Muscle of back (tissue), 11 donors: Measurements from ENCODE around the gene INA. TPM values are rescaled to one million over a fixed set of nuclear protein-coding genes. Genes with fewer than 3 reads are reported as not detected.

Experiments used
- DNase-seq, 3 donors: peaks; one replicate each; pipeline versions ENCODE4 v3.0.0 to v3.0.0-alpha.2; 2013
- polyA plus RNA-seq, 10 donors: library from polyadenylated mRNA; unstranded; fragments of 120-200 nt; gene quantifications; one replicate each; pipeline ENCODE4 v1.2.1, GENCODE V29; 2013; ENCODE audit not compliant: insufficient read length in 10 of 10

The INA gene
- polyA plus RNA-seq, 10 donors: 0.08 to 0.77 (median 0.19) TPM

GRCh38 chr10:103273041-103273441, 3.9 kb upstream of the INA start:
- DNase-seq: peak in 1 of 3 donors; percentile 91

GRCh38 chr10:103276251-103276895, 565 bp upstream of the INA start:
- DNase-seq: peak in 1 of 3 donors; percentile 3

GRCh38 chr10:103277713-103278536, 987 bp downstream of the INA start:
- DNase-seq: no peak

- DNase-seq: no peak
Observed at GRCh38 chr10:103278537-103278823, 1.5 kb downstream of the INA start.

GRCh38 chr10:103278862-103279298, 1.9 kb downstream of the INA start:
- DNase-seq: peak; percentile 31 to 73 (median 58)

- no peak for DNase-seq
Observed at GRCh38 chr10:103280031-103280430, 3.1 kb downstream of the INA start.

GRCh38 chr10:103280506-103280905, 3.6 kb downstream of the INA start:
- no peak for DNase-seq

- peak; percentile 36 to 80 (median 58) for DNase-seq
Observed at GRCh38 chr10:103281753-103282152, 4.8 kb downstream of the INA start.

GRCh38 chr10:103282961-103283360, 6.0 kb downstream of the INA start:
- DNase-seq: no peak

GRCh38 chr10:103284170-103284569, 7.2 kb downstream of the INA start:
- no peak for DNase-seq

GRCh38 chr10:103287992-103288391, 11.1 kb downstream of the INA start:
- DNase-seq: no peak

- no peak for DNase-seq
Observed at GRCh38 chr10:103291588-103291987, 14.7 kb downstream of the INA start.

GRCh38 chr10:103295374-103296015, 18.6 kb downstream of the INA start:
- peak in 1 of 3 donors; percentile 38 for DNase-seq

- DNase-seq: no peak
Observed at GRCh38 chr10:103307594-103307993, 30.7 kb downstream of the INA start.

- DNase-seq: no peak
Observed at GRCh38 chr10:103310197-103310596, 33.3 kb downstream of the INA start.

- no peak for DNase-seq
Observed at GRCh38 chr10:103316087-103316486, 39.1 kb downstream of the INA start.

- DNase-seq: no peak
Observed at GRCh38 chr10:103327906-103328305, 51.0 kb downstream of the INA start.

- peak; percentile 3 to 31 (median 7) for DNase-seq
Observed at GRCh38 chr10:103333934-103334520, 57.1 kb downstream of the INA start.

- no peak for DNase-seq
Observed at GRCh38 chr10:103334567-103334966, 57.6 kb downstream of the INA start.

GRCh38 chr10:103336370-103336769, 59.4 kb downstream of the INA start:
- no peak for DNase-seq
